A549 (cell line): ENCODE data around the gene DIS3L2. TPM values are rescaled to one million over a fixed set of nuclear protein-coding genes. Genes with fewer than 3 reads are reported as not detected.

Source experiments
- ATAC-seq, 2 experiments: fragments of 200-7000 bp in 1 of 2; fragments of >200 bp in 1 of 2; cut with Nextera tagmentation in 1 of 2; cut with Tn5 transposase in 1 of 2; 3 replicates each; pipeline versions ENCODE4 v1.8.0 to v1.9.1; 2018 to 2020; ENCODE audit warnings: mild to moderate bottlenecking in 1 of 2, moderate library complexity in 1 of 2
- CTCF ChIA-PET: fragments of 300-600 bp; sonication (Branson Sonifier 250); formaldehyde crosslinking; extraction: SDS; loops from one replicate; lab custom pipeline; 2021; ENCODE audit warnings: antibody characterized with exemption, inconsistent platforms; lab: Yijun Ruan, JAX
- POLR2A ChIA-PET: fragments of 350-600 bp; formaldehyde crosslinking; extraction: SDS; loops from one replicate; lab custom pipeline; 2021; ENCODE audit warnings: antibody characterized with exemption, inconsistent platforms; lab: Yijun Ruan, JAX
- DNase-seq, 2 experiments: peaks; one replicate each; pipeline versions ENCODE4 v3.0.0 to v3.0.0-alpha.2; 2011 to 2016; ENCODE audit warnings: low read depth in 1 of 2, low spot score in 1 of 2
- FAIRE-seq: peaks from 2 replicates; lab custom pipeline; 2011; peaks lifted over from hg19 to GRCh38; lab: Jason Lieb, UNC
- H3K27ac ChIP-seq, 2 experiments: fragments of >200 bp; sonication (Bioruptor Twin); formaldehyde crosslinking; 3 replicates each; pipeline ENCODE4 v1.5.1; 2016 to 2017
- H3K4me1 ChIP-seq: fragments of >200 bp; sonication (Bioruptor Twin); formaldehyde crosslinking; 3 replicates; pipeline ENCODE4 v1.6.1; 2016
- H3K4me2 ChIP-seq: fragments of >200 bp; sonication (Bioruptor Twin); formaldehyde crosslinking; 3 replicates; pipeline ENCODE4 v1.6.1; 2016
- H3K4me3 ChIP-seq: fragments of >200 bp; sonication (Bioruptor Twin); formaldehyde crosslinking; 3 replicates; pipeline ENCODE4 v1.5.1; 2016
- H3K9me3 ChIP-seq: fragments of >200 bp; sonication (Bioruptor Twin); formaldehyde crosslinking; 3 replicates; pipeline ENCODE4 v1.6.1; 2016
- CBX8 ChIP-seq: fragments of 200-600 bp; sonication (generic); IDR thresholded peaks from 2 replicates; pipeline ENCODE4 v1.6.1; 2016
- EHMT2 ChIP-seq: fragments of 200-600 bp; sonication (generic); IDR thresholded peaks from 2 replicates; pipeline ENCODE4 v1.6.1; 2016; ENCODE audit warnings: antibody characterized with exemption, low read depth, mild to moderate bottlenecking, moderate library complexity
- EP300 ChIP-seq, 2 experiments: fragments of >200 bp; sonication (Bioruptor Twin); formaldehyde crosslinking; IDR thresholded peaks; 2 replicates in 1 of 2; 3 replicates in 1 of 2; pipeline ENCODE4 v1.6.1; 2016 to 2017
- FOSB ChIP-seq: fragments of 250-450 bp; sonication (Bioruptor Pico); IDR thresholded peaks from 2 replicates; pipeline ENCODE4 v1.5.0; 2020; ENCODE audit warnings: mild to moderate bottlenecking, moderate library complexity
- GATA3 ChIP-seq: IDR thresholded peaks from 2 replicates; pipeline ENCODE4 v1.6.1; 2012; ENCODE audit warnings: borderline replicate concordance
- HDAC2 ChIP-seq: fragments of 200-600 bp; sonication (generic); IDR thresholded peaks from 2 replicates; pipeline ENCODE4 v1.6.1; 2016
- HOXB5 ChIP-seq: fragments of 250-450 bp; sonication (Bioruptor Pico); IDR thresholded peaks from 2 replicates; pipeline ENCODE4 v1.5.0; 2020; ENCODE audit warnings: mild to moderate bottlenecking, moderate library complexity
- JUNB ChIP-seq: fragments of >200 bp; sonication (Bioruptor Twin); formaldehyde crosslinking; IDR thresholded peaks from 2 replicates; pipeline ENCODE4 v1.6.1; 2016
- MAFK ChIP-seq: fragments of 450-650 bp; IDR thresholded peaks from 2 replicates; pipeline ENCODE4 v1.6.1; 2014; ENCODE audit not compliant: partially characterized antibody
- MYC ChIP-seq: IDR thresholded peaks from 2 replicates; pipeline ENCODE4 v1.6.1; 2012; ENCODE audit warnings: mild to moderate bottlenecking, inconsistent platforms, low read length, improper control_type of control experiment, borderline replicate concordance
- NFE2L2 ChIP-seq: fragments of 150-350 bp; conservative IDR thresholded peaks from 2 replicates; pipeline ENCODE4 v1.6.1; 2014; ENCODE audit warnings: low read length
- NPAS2 ChIP-seq: fragments of 250-450 bp; sonication (Bioruptor Pico); IDR thresholded peaks from 2 replicates; pipeline ENCODE4 v1.8.0; 2022; ENCODE audit warnings: mild to moderate bottlenecking, moderate library complexity, borderline replicate concordance
- RCOR1 ChIP-seq: fragments of 150-350 bp; IDR thresholded peaks from 2 replicates; pipeline ENCODE4 v1.6.1; 2014; ENCODE audit warnings: antibody characterized with exemption, low read length, low read depth
- SREBF2 ChIP-seq: fragments of 450-650 bp; IDR thresholded peaks from 2 replicates; pipeline ENCODE4 v1.6.1; 2014; ENCODE audit warnings: mild to moderate bottlenecking, moderate library complexity
- ZFP36 ChIP-seq: fragments of 450-650 bp; IDR thresholded peaks from 2 replicates; pipeline ENCODE4 v1.6.1; 2014; ENCODE audit warnings: borderline replicate concordance; ENCODE audit not compliant: partially characterized antibody
- WGBS: methylation state at CpG from one replicate; pipeline ENCODE4 v1.1.6; 2017; ENCODE audit errors: missing lambda C conversion rate; 5-methylcytosine and 5-hydroxymethylcytosine counted together
- polyA plus RNA-seq, 4 experiments: library from polyadenylated mRNA; depleted of rRNA in 3 of 4; stranded (reverse); fragments of >200 nt; fragmentation: RNase III in 1 of 4; extraction: RNeasy Plus Mini Kit Qiagen cat#74134 plus additional on column Dnase treatment in 1 of 4; gene quantifications; 2 replicates in 3 of 4; 3 replicates in 1 of 4; pipeline ENCODE4 v1.2.3, GENCODE V29; 2011 to 2017
- TF ChIP-seq, protein P1 (sequence below): fragments of 450-650 bp; IDR thresholded peaks from 2 replicates; pipeline ENCODE4 v1.6.1; 2014; ENCODE audit warnings: antibody characterized with exemption
- TF ChIP-seq, protein P2 (sequence below): fragments of 150-350 bp; IDR thresholded peaks from 2 replicates; pipeline ENCODE4 v1.6.1; 2014; ENCODE audit warnings: low read depth, mild to moderate bottlenecking, low read length
- TF ChIP-seq, protein P3 (sequence below): IDR thresholded peaks from 2 replicates; pipeline ENCODE4 v1.6.1; 2012
- TF ChIP-seq, protein P4 (sequence below): fragments of 250-450 bp; sonication (Bioruptor Pico); IDR thresholded peaks from 2 replicates; pipeline ENCODE4 v1.5.0; 2021; ENCODE audit warnings: mild to moderate bottlenecking, moderate library complexity, borderline replicate concordance
- TF ChIP-seq, protein P5 (sequence below): IDR thresholded peaks from 2 replicates; pipeline ENCODE4 v1.6.1; 2012

The DIS3L2 gene
- polyA plus RNA-seq, 2 of the 4 experiments (the other 2 are of a cell fraction): 14.9 to 15.4 TPM

DNA sequence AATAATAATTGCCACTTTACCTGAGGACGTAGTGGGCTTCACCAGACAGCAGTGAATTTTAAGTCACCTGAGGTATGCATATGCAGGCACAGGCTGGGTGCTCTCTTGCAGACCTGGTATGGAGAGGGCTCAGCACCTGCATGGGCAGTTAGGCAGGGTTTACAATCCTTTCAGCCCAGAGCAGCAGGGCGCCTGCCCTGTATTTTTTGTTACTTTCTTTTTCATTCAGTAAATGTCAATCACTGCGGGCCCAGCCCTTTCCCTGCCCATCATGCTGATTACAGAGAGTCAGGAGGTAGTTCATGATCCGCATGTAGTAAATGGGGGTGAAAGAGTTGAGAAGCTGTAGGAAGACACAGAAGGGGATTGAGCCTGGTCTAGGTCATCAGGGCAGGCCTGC is 270.0 kb downstream of the DIS3L2 start:
- ChIA-PET POLR2A (no interaction called here), CTCF (interaction anchor here (1.9 to 2.0 kb wide), 2 partner anchors 9 to 94 kb away, joined by 5 to 7 read pairs; no protein-coding TSS in a partner anchor)
- H3K4me1 ChIP-seq: peaks cover 17% of the 10 kb centered on the region
- 88% methylated on average over 4 of the region's 4 CpGs for WGBS
- no peak for TF ChIP-seq EHMT2
- TF ChIP-seq FOSB (CRISPR knock-in tag): no peak
- TF ChIP-seq MYC: no peak
- TF ChIP-seq SREBF2: no peak
- TF ChIP-seq EP300 (IDR thresholded peaks at IDR 0.05): no peak
- TF ChIP-seq ZFP36: no peak
- no peak overlapping the region for H3K4me3 ChIP-seq
- H3K4me2 ChIP-seq: no peak overlapping the region
- FAIRE-seq (no peak), ATAC-seq (no peak), DNase-seq (no peak)
- H3K27ac ChIP-seq: no peak overlapping the region
- no peaks in the 10 kb centered on the region for H3K9me3 ChIP-seq

DNA sequence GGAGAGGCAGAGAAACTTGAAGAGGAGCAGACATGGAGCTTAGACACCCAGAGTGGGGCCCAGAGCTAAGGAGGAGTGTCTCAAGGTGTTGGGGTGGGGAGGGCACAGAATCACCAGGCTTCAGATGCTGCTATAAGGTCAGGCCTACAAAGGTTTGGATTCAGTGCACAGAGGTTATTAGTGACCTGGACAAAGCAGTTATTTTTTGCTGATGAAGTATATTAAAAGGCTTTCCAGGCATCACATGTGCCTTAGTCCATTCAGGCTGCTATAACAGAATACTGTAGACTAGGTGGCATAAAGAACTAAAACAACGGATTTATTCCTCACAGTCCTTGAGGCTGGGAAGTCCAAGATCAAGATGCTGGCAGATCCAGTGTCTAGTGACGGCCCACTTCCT is 271.4 kb downstream of the DIS3L2 start:
- Histone ChIP-seq H3K4me3 (no peak overlapping the region), H3K9me3 (no peaks in the 10 kb centered on the region), H3K4me2 (no peak overlapping the region), H3K27ac (no peak overlapping the region), H3K4me1 (peaks cover 21% of the 10 kb centered on the region)
- POLR2A ChIA-PET: no interaction called here
- DNase-seq (no peak), ATAC-seq (no peak), FAIRE-seq (no peak)
- WGBS: 81% methylated on average over 2 of the region's 2 CpGs
- TF ChIP-seq MAFK: peak; percentile 39
- TF ChIP-seq, protein P1, sequence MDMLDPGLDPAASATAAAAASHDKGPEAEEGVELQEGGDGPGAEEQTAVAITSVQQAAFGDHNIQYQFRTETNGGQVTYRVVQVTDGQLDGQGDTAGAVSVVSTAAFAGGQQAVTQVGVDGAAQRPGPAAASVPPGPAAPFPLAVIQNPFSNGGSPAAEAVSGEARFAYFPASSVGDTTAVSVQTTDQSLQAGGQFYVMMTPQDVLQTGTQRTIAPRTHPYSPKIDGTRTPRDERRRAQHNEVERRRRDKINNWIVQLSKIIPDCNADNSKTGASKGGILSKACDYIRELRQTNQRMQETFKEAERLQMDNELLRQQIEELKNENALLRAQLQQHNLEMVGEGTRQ: no peak
- CTCF ChIA-PET: interaction anchor here (1.2 kb wide), 2 partner anchors 10 to 14 kb away, joined by 3 read pairs; no protein-coding TSS in a partner anchor

DNA sequence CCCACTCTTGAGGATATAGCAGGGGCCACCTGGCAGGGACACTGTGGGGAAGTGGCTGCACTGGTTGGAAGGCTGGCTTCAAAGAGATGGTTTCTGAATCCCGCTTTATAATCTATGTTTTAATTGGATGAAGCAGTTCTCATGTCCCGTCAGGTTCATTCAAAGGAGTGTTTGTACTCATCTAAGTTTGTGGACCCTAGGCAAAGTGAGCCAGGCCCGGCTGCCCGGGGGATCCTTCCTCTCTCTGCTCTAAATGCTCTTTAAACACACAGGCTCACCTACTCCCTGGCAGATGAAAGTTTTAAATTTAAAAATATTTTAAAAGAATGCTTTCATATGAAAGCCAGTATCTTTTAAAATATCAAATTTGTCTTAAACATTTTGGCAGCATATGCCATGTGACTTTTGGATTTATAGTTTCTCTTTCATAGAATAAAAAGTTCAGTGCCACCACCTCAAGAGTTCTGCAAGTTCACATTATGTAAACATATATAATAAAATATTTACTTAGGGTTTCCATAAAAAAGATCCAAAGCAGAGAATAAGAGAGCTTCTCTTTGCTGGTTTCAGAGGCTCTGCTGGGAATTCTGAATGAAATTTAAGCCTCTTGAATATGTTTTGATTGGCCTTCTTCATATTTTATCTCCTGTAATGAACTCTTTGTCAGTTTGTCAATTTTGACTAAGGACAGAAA is 273.6 kb downstream of the DIS3L2 start:
- DNase-seq: no peak
- CTCF ChIA-PET: no interaction called here

More for the DNA sequence above, 273.6 kb downstream of the DIS3L2 start:
- TF ChIP-seq, protein P2, sequence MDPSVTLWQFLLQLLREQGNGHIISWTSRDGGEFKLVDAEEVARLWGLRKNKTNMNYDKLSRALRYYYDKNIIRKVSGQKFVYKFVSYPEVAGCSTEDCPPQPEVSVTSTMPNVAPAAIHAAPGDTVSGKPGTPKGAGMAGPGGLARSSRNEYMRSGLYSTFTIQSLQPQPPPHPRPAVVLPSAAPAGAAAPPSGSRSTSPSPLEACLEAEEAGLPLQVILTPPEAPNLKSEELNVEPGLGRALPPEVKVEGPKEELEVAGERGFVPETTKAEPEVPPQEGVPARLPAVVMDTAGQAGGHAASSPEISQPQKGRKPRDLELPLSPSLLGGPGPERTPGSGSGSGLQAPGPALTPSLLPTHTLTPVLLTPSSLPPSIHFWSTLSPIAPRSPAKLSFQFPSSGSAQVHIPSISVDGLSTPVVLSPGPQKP: no peak
- TF ChIP-seq, protein P3, sequence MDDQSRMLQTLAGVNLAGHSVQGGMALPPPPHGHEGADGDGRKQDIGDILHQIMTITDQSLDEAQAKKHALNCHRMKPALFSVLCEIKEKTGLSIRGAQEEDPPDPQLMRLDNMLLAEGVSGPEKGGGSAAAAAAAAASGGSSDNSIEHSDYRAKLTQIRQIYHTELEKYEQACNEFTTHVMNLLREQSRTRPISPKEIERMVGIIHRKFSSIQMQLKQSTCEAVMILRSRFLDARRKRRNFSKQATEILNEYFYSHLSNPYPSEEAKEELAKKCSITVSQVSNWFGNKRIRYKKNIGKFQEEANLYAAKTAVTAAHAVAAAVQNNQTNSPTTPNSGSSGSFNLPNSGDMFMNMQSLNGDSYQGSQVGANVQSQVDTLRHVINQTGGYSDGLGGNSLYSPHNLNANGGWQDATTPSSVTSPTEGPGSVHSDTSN: no peak
- TF ChIP-seq JUNB (no peak), CBX8 (no peak), ZFP36 (no peak), EHMT2 (no peak), SREBF2 (no peak), GATA3 (no peak), MYC (no peak), HOXB5 (CRISPR knock-in tag) (no peak), MAFK (no peak), RCOR1 (no peak), HDAC2 (no peak), NFE2L2 (no peak), NPAS2 (CRISPR knock-in tag) (no peak)
- TF ChIP-seq, protein P4, sequence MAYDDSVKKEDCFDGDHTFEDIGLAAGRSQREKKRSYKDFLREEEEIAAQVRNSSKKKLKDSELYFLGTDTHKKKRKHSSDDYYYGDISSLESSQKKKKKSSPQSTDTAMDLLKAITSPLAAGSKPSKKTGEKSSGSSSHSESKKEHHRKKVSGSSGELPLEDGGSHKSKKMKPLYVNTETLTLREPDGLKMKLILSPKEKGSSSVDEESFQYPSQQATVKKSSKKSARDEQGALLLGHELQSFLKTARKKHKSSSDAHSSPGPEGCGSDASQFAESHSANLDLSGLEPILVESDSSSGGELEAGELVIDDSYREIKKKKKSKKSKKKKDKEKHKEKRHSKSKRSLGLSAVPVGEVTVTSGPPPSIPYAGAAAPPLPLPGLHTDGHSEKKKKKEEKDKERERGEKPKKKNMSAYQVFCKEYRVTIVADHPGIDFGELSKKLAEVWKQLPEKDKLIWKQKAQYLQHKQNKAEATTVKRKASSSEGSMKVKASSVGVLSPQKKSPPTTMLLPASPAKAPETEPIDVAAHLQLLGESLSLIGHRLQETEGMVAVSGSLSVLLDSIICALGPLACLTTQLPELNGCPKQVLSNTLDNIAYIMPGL (CRISPR knock-in tag): no peak
- TF ChIP-seq, protein P5, sequence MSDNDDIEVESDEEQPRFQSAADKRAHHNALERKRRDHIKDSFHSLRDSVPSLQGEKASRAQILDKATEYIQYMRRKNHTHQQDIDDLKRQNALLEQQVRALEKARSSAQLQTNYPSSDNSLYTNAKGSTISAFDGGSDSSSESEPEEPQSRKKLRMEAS: no peak
- TF ChIP-seq, all 56 proteins: peak for 0
- peaks cover 22% of the 10 kb centered on the region for H3K4me1 ChIP-seq
- 81% methylated on average over 4 of the region's 4 CpGs for WGBS
- H3K4me2 ChIP-seq: peak overlapping the region; percentile 19; the same call in 1 of the 3 replicates
- H3K4me3 ChIP-seq: no peak overlapping the region
- ATAC-seq (no peak), FAIRE-seq (no peak)
- POLR2A ChIA-PET: no interaction called here
- H3K27ac ChIP-seq: no peak overlapping the region
- no peaks in the 10 kb centered on the region for H3K9me3 ChIP-seq
